Stimulated activated CD4-positive, alpha-beta T cell treated with anti-CD3 and anti-CD28 coated beads, Interleukin-12 subunit alpha, Interleukin-12 subunit beta, amount 100 ng/mL, for 48 hours (primary cell): ENCODE data around the gene SGF29.
"Not testable (repeated sequence)": the region's sequence is repeated elsewhere in the genome, so short reads cannot be mapped to it uniquely, and the experiment has no call there.

ENCODE experiments used
- DNase-seq, 3 donors: peaks; one replicate each; pipeline ENCODE4 v3.0.0-alpha.2; 2020; ENCODE audit warnings: low read depth in 2 of 3, low spot score in 1 of 3

Gene SGF29

GRCh38 chr16:28553776-28554633 lies at the start of gene SGF29:
Gene SGF29, plus strand, starts transcription at chr16:28553920. Its CDS starts 27,150 bp downstream, at chr16:28581070.
- peak; percentile 83 to 90 (median 90) for DNase-seq

DNA sequence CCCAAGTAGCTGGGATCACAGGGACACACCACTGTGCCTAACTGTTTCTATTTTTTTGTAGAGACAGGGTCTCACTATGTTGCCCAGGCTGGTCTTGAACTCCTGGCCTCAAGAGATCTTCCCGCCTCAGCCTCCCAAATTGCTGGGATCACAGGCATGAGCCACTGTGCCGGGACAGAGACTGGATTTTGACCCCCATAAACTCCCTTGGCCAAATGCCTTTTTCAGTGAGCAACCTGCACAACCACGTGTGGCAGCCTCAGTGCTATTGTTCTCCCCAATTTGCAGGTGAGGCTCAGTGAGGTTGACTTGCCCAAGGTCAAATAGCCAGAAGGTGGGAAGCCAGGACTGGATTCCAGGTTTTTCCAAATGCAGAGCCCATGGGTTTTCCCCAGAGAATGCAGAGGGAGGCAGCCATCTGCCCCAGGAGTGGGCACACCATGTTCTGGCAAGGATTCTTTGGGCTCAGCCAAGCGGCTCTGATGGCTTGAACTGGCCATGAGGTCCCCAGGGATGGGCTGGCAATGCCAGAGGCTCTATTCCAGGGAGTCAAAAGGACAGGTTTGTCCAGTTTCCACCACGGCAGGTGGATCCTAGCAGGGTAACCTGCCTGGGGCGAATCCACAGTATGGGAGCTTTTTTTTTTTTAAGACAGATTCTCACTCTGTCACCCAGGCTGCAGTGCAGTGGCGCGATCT lies 48.9 kb upstream of the SGF29 start:
- no peak for DNase-seq

DNA sequence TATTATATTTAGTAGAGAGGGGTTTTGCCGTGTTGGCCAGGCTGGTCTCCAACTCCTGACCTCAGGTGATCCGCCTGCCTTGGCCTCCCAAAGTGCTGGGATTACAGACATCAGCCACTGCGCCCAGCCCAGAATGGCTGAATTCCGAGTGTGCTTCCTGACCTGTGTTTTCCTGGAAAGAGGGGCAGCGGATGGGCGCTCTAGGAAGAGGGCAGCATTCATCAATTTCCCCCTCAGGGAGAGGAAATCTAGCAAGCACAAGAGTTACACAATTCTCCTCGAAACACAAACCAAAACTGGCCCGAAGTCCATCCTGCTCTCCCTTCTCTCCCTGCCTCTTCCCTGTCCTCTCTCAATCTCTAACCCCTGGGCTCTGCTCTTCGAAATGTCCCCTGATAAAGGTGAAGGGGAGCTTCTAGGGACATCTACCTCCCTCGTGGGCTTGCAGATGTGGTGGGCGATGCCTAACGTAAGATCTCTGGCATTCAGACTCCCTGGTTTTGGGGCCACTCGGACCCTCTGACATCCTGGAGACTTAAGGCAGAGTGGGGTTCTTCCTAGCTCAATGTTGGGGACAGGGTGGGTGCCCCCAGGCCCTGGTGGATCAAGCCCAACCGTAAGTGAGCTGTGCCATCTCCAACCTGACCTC lies 48.1 kb upstream of the SGF29 start:
- DNase-seq = no peak

DNA sequence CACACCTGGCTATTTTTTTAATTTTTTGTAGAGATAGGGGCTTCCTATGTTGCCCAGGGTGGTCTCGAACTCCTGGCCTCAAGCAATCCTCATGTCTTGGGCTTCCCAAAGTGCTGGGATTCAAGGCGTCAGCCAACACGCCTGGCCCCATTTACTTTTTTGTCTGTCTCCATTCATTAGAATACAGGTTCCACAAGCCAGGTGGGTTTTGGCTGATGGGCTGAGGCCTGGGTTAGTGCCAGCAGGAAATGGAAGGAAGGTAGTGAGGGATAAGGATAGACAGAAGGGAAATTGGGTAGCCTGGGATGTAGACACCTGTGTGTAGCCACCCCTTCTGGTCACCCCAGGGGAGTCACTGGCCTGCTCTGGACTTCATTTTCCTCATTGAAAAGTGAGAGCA lies 42.7 kb upstream of the SGF29 start:
- DNase-seq = no peak

GRCh38 chr16:28511801-28512789 lies 41.6 kb upstream of the SGF29 start:
- no peak for DNase-seq

- no peak for DNase-seq
Measured at GRCh38 chr16:28513484-28514181, 40.1 kb upstream of the SGF29 start.

- DNase-seq = no peak
Measured at GRCh38 chr16:28514246-28514645, 39.5 kb upstream of the SGF29 start.

DNA sequence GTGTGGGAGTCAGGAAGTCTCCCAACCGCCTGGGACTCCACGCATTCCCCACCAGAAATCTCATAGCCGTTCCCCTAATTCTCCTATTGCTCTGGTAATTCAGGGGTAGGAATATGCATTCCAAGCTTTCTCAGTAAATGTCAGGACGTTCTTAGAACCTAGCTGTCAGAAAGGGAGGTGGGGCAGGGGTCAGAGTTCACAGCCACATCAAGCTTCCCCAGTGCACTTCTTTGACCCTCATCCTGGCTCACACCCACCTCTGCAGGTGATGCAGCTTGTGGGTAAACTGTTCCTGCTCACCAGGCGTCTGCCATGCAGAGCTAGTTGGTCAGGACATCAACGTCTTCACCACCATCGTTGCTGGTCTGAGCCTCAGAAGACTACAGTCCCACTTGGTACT lies 33.0 kb upstream of the SGF29 start:
- no peak for DNase-seq

DNA sequence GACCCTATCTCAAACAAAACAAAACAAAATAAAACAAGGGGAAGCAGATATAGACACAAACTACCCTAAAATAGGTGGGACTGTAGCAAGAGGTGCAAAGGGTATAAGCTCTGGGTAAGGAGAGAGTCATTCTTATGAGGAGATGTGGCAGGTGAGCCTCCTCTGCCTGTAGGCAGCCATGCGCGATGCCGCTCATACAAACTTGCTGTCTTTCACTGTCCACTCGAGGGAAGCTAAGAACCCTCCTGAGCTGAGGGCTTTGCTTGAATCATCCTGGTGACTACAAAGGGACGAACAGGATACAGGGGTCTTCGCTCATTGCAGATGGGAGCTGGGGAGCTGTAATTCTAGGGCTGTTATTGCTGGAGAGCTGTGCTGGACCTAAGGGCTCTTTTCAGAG lies 32.3 kb upstream of the SGF29 start:
- no peak for DNase-seq

- no peak for DNase-seq
Measured at GRCh38 chr16:28522792-28523191, 30.9 kb upstream of the SGF29 start.

GRCh38 chr16:28524681-28525171 lies 29.0 kb upstream of the SGF29 start:
- no peak for DNase-seq

DNA sequence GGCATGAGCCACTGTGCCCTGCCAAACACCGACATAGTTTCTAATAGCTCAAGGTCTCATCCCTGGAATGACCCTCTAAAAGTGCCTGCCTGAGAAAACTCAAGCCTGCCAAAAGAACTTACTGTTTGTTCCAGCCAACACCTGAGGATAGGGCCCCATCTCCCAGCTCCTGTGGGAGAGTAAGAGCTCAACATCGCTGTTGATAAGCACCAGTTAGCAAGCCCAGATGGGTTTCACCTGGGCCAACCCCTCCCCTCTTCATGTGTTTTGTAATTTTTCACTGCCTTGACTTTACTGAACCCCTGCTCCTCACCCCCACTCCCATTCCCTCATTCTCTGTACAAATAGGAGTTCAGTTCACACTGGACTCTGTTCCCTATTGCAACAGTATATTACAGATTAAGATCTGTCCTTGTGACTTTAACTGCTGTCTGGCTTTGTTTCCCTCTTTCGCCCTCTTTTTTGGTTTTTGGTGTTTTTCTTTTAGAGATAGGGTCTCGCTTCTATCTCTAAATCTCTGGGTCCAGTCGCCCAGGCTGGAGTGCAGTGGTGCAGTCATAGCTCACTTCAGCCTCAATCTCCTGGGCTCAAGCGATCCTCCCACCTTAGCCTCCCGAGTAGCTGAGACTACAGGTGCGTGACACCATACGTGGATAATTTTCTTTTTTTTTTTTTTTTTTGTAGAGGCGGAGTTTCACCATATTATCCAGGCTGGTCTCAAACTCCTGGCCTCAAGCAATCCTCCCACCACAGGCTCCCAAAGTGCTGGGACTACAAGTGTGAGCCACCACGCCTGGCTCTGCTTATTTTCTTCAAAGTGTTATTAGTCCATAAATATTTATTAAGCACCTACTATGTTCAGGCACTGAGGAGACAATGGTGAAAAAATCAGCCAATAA lies 27.3 kb upstream of the SGF29 start:
- DNase-seq = no peak

DNA sequence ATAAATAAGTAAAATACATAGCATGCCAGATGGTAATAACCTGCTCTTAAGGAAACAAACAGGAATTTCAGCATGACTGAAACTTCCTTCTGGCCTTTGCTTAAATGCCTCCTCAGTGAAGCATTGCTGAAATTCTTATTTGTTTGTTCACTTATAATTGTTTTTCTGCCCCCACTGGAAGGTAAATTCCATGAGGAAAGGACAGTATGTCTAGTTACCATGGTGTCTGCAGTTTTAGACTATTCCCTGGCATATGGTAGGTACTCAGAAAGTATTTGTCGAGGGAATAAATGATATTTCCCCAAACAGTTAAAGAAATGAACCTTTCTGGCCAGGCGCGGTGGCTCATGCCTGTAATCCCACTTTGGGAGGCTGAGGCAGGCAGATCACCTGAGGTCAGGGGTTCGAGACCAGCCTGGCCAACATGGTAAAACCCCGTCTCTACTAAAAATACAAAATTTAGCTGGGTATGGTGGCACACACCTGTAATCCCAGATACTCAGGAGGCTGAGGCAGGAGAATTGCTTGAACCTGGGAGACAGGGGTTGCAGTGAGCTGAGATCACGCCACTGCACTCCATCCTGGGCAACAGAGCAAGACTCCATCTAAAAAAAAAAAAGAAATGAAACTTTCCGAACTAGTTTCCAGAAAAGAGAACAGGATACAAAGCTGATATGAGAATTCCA lies 26.5 kb upstream of the SGF29 start:
- not testable (repeated sequence) for DNase-seq

DNA sequence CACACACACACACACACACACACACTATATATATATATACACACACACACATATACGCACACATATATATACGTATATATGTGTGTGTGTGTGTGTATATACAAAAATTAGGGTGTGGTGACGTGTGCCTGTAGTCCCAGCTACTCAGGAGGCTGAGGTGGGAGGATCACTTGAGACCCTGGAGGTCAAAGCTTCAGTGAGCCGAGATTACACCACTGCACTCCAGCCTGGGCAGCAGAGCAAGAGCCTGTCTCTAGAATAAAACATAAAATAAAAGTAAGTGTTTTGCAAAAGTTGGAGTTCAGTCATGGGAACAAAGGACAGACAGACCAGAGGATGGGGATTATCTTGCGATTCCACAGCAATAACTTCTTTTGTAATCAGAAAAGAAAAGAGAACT lies 25.7 kb upstream of the SGF29 start:
- no peak for DNase-seq

GRCh38 chr16:28528463-28528867 lies 25.3 kb upstream of the SGF29 start:
- DNase-seq = no peak

- DNase-seq = no peak
Measured at GRCh38 chr16:28529124-28529523, 24.6 kb upstream of the SGF29 start.

DNA sequence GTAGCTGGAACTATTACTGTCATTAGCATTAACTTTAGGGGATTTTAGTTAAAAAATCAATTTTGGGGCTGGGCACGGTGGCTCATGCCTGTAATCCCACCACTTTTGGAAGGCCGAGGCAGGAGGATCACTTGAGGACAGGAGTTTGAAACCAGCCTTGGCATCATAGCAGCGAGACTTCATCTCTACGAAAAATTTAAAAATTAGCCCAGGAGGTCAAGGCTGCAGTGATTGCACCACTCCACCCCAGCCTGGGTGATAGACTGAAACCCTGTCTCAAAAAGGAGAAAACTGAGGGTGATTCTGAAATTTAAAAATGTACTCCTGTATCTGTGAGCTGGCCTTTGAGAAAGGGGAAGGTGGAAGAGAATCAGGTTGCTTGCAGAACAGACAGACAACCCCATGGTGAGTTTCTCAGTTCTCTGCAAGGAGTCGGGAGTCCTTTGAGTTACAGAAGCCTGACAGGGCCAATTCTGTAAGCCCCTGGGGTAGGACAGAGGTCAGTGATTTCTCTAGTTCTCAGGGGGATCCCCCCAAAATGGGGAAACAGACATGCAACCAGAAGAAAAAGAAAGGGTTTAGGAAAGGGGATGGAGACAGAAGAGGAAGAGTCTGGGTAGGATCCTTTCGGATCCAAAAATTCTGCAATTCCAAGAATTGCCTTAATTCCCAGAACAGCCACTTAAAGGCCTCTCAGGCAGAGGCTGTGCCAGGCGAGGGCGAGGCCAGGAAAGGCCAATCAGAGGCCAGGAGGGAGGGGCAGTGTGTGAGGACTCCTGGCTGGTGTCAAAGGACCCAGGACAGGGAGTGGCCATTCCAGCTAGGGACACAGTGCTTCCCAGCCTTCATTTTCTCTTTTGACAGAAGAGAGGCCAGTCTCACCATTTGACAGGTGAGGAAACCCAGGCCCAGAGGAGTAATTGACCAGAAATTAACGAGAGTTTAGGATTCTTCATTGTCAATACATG lies 21.7 kb upstream of the SGF29 start:
- no peak for DNase-seq
